NCI-H1930 (cell line): ENCODE measurements around the gene USP6.
"Not testable (repeated sequence)": the region's sequence is repeated elsewhere in the genome, so short reads cannot be mapped to it uniquely, and the experiment has no call there.

ENCODE experiments used
- DNase-seq, 2 experiments: peaks; one replicate each; lab custom pipeline; 2025; lab: John Stamatoyannopoulos, UW

The USP6 gene

DNA sequence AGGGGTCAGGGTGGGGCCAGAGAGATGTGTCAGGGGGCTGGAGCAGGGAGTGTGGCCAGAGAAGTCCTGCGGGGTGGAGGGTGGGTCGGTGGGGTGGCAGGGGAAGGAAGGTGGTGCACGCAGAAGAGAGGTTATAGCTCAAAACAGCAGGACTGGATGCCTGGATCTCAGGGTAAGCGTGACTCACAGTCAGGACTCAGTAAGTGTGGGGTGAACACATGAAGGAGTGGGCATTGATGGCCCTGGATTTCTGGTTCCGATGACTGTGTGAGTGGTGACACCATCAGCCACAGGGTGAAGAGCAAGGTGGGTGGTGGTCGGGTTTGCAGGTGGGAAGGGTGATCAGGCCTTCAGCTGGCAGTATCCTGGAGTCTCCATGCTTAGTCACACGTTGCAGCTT is 6.2 kb downstream of the USP6 start:
- not testable (repeated sequence) for DNase-seq

DNA sequence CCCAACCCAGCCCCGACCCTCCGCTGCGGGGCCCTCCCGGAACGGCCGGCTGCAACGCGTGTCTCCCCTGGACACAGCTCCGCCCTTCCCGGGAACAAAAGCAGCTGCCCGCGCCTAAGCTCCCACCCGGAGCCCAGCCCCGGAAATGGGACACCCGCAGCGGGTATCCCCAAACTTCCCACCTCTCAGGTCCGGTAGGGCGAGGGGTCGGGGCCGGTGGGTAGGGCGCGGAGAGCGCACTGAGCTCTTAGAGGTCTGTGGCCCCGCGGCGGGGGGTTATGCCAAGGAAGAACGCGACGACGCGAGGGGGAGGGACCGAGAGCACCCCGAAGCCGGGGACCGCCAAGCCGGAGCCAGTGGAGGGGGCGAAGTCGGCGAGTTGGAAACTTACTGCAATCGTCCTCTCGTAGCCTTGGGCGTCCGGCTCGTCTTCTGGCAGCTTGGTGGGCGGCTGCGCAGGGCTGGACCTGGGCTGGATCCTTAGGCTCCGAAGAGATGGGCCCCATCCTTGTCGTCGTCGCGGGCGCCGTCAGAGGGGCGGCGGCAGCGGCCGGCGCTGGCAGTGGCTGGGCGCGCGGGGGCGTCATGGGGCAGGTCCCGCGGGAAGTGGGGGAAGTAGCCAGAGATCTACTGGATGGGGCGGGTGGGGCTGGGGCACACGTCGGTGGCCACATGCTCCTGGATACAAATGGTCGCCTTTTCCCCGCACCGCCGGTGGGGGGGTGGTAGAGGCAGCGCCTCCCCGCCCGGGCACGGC is 6.9 kb downstream of the USP6 start:
- DNase-seq, result no peak

DNA sequence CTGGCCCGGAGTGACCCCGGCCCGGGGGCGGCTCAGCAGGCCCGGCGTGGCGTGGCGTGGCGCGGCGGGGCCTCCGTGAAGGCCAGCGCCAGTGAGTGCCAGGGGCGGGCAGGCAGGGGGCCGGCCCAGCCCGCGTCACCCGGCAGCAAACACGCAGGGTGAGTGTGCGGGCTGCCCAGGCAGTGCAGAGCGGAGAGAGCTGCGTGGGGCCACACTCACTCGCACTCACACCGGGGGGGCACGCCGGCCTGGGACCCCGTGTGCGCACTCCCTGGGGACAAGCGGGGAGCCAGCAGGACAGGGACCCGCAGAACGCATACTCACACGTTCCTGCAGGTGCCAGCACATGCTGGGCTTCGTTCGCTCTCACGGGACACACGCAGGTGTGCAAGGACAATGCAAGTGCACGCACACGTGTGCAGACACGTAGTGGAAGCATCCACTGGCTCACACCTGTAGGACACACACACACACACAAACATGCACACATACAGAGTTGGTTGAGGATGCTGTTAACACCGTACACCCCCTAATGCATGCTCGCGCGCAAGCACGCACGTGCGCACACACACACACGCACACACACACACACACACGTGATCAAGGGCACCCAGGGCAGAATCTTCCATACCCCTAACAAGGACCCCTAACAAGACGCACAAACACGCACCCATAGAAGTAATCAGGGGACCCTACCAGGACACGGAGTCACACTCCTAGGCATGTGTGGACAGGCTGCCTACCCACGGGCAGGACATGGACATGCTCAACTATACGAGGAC is 7.7 kb downstream of the USP6 start:
- no peak for DNase-seq

DNA sequence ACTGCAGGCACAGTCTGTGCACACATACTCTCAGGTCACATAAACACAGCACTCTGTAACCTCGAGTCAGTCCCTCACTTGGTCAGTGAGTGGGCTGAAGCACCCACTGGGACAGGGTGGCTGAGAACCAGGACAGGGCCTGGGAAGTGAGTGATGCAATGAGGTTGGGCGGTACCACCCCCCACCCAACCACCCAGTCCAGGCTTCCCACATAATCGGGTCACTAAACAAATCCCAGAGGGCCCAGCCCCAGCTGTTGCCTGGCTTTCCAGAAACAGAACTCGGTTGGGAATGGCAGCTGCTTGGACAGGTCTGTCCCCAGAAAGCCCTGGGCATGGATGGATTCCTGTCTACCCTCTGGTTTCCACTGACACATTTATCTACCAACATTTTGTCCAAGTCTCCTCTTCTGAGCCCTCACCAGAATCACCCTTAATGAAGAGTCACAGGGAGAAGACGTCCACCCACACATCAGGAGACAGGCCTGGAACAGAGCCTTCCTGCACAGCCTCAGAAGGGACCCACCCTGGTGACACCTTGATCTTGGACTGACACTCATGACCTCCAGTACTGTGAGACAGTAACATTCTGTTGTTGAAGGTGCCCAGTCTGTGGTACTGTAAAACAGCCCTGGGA is 8.4 kb downstream of the USP6 start:
- DNase-seq, result not testable (repeated sequence)

DNA sequence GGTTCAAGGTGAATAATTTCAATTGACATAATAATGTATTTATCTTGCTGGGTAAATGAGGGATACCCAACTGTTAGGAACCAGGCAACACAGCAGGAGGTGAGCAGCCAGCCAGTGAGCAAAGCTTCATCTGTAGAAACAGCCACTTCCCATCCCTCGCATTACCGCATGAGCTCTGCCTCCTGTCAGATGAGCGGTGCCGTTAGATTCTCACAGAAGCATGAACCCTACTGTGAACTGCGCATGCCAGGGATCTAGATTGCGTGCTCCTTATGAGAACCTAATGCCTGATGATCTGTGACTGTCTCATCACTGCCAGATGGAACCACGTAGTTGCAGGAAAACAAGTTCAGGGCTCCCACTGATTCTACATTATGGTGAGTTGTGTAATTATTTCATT is 9.1 kb downstream of the USP6 start:
- DNase-seq, result not testable (repeated sequence)

DNA sequence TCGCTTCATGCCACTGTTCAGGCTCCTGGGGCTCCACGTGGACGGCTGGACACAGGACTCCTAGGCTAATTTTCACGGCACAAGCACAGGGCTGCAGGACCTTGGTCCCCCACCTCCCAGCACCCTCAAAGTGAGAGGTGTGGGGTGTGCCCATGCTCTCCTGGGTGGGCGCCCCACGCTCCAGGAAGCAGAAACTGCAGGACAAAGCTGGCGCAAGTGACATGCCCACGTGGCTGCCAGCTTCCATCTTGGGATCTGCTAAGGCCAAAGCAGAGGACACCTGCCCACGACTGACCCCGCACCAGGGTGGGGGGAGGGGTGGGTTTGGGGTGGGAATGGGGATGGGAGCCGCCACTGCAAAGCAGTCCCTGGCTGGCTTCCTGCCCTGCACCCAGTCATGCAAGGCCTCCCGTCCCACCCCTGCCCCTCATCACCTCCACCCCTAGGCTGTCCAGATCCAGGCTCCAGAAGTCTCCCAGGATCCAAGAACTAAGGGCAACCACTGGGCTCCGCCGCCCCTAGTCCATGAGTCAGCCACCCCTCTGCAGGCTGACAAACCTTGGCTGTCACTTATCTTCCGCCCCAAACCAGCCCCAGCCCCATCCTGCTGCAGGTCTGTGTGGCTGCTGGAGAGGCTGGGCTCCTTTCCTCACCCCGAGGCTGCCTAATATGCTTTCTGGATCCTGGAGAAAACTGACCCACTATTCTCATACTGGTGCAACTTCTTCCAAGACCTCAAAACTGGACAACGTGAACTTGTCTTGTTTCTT is 11.1 kb downstream of the USP6 start:
- no peak for DNase-seq

DNA sequence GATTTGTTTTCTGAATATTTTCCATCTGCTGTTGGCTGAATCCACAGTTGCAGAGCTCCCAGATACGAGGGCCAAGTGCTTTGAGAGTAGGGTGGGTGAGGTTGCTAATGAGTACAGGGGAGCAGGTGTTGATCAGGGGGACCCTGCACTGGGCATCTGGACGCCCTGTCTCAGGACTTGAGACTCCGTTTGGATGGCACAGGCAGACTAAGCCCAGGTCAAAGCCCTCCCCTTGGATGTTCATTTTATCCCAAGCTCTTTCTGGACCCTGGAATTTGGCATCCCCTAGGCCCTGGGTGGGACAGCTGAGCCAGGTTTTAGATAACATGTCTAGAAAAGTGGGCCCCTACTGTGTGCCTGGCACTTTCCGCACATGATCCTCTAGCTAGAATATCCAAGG is 12.1 kb downstream of the USP6 start:
- no peak for DNase-seq

DNA sequence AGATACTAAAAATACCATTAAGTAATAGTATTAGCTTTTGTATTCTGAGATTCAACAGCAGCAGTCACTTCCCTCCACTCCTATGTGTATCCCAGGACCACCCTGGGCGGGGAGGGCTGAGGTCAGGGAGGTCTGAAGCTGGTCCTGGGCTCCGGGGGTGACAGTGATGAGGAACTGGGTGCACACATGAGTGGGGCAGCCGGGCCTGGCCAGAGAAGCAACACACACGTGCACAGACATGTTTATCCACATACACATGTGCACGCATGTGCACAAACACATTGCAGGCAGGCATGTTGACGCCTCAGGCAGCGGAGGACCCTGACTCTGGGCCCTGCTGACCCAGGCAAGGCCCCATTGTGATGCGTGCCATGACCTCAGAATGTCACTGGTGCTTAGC is 12.6 kb downstream of the USP6 start:
- not testable (repeated sequence) for DNase-seq

DNA sequence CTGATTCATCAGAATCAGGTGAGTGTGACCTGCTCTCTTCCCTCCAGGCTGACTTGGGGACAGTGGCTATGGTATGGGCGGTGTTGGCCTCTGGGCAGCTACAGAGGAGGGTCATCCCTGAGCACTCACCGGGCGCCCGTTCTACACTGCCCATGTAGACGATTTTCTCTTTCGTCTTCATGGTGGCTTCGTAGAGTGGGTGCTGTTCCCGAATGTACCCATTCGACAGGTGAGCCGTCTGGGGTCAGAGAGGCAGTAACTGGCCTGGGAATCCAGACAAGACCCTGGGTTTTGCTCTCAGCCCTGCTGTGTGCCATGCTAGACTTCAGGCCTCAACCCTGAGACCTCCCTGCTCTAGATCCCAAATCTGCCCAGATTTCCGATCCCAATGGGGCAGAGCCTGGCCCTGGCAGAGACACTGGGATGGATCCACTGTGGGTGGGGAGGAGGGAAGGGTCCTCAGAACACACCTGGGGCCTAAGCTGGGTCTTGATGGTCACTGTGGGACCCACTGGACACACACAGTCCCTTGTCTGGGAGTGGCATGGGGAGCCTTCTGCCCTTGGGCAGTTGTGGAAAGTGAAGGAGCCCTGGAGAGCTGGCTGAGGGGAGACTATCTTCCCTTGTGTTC is 13.2 kb downstream of the USP6 start:
- no peak for DNase-seq

DNA sequence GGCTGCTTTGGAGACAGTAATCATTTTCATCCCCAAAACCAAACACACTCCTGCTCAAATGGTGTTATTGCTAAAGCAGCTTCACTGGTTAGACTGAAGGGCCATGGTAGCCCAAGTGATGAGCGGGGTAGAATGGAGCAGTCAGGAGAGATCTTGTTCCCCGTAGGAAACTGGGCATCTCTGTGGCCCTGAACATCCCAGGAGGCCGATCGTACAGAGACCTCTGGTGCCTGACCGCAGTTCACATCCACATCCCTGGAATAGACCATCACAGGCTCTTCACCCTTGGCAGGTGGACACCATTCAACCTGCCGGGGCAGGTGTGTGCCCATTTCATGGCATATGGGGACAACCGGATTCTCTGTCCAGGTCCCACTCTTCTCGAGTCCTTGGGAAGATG is 13.9 kb downstream of the USP6 start:
- DNase-seq, result not testable (repeated sequence)

DNA sequence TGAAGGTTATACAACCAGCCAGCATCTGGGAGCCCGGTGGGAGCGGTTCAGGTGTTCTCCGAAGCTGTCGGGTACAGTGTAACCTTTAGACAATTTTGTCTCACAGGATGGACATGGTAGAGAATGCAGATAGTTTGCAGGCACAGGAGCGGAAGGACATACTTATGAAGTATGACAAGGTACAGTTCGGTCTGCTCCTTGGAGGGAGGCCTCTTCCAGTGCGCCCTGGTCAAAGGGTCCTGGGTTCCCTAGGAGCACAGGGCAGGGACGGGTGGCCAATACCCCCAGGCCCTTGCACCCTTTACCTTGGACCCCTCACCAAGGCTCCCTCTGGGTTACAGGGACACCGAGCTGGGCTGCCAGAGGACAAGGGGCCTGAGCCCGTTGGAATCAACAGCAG is 14.4 kb downstream of the USP6 start:
- not testable (repeated sequence) for DNase-seq

DNA sequence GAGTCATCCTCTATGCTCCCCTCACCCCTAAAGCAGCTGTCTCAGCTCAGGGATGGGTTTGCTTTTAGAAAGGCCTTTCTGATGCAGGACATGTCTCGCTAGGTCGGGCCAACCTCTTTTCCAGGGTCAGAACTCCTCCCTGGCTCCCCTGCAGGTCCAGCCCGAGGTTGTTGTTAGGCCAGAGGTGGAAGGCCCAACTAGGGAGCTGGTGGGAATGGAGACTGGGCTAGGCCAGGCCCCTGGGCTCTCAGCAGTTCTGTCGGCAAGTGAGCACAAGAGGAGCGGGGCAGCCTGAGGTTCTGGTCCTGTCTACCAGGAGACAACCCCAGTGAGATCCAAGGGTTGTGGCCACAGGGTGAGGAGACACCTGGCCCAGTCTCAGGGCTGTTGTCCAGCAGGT is 14.9 kb downstream of the USP6 start:
- DNase-seq, result not testable (repeated sequence)

DNA sequence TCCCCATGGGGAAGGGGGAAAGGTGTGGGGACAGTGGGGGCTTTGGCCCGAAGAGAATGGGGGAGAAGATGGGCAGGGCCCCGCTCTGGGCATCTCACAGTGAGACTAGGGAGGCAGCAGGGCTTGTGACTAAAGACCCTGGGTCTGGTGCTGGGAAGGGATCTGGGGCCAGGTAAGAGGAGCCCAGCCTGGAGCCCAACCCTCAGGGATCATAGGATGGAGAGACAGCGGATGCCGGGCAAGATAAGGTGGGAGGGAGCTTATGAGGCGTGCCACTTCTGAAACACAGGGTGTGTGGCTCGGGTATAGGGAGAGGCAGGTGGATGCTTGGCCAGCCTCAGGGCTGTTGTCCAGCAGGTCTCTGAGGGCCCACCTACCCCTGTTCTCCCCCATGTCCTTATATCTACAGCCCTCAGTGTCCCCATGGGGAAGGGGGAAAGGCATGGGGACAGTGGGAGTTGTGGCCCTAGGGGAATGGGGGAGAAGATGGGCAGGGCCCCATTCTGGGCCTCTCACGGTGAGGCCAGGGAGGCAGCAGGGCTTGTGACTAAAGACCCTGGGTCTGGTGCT is 15.4 kb downstream of the USP6 start:
- no peak for DNase-seq

DNA sequence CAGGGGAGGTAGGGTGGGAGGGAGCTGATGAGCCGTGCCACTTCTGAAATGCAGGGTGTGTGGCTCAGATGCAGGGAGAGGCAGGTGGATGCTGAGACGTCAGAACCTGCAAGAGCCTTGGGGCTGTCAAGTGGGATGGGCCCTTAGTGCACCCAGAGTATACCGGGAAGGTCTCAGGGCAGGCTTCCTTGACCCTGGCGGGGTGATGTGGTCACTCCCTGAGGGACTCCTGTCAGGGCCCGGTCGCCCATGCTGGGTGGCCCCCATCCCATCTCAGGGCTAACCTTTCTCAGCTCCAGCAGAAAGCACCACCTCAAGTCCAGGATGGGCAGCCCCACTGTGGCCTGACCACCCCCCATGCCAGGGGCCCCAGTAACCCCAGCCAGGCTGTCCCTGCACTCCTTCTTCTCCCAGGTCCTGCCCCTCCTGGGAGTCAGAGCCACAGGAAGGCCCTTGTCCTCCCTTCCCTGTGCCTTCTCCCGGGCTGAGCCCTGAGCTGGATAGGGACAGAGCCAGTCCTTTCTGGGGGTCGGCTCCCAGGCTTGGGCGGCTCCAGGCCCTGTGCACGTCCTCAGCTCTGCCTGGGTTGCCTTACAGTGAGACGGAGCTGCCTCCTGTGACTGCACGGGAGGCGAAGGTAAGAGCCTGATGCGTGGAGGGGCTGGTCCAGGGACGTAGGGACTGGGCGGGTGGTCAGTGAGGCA is 16.1 kb downstream of the USP6 start:
- DNase-seq, result not testable (repeated sequence)

DNA sequence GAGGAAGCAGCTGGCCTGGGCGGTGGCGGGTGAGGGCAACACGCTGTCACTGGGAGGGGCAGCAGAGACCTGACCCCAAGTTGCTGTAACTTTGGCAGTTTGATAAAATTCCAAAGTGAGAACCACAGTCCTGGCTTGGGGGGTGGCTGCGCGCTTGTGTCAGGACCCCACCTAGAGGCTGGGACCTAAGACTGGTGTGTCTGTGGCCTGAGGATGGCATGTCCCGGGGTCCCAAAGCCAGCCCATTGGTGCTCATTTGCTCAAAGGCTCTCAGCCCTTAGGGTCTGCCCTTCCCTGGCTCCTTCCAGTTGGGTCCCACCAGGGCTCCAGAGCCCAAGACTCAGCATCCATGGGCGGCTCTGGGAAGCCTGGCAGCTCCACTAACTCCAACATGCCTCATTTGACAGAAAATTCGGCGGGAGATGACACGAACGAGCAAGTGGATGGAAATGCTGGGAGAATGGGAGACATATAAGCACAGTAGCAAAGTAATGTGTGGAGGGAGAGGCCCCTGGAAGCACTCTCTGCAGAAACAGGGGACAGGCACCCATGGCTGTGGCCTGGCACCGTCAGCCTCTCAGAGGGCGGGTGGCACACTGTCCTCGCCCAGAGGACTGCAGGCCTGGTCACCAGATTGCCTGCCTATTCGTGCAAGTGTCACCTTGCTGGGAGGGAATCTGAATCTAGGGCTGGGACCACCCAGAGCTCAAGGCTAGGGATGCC is 16.8 kb downstream of the USP6 start:
- DNase-seq, result not testable (repeated sequence)

DNA sequence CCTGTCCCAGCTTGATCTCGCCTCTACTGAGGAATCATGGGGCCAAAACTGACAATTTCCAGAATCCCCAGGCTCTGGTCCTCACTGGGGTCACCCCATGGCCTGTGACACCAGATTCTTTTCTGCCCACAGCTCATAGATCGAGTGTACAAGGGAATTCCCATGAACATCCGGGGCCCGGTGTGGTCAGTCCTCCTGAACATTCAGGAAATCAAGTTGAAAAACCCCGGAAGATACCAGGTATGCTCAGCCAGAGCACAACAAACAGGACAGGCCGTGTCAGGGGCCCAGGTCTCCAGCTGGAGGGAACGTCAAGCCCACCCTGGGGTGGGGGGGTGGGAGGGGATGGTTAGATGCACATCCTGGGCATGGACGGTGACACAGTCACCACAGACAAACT is 17.5 kb downstream of the USP6 start:
- DNase-seq, result no peak

DNA sequence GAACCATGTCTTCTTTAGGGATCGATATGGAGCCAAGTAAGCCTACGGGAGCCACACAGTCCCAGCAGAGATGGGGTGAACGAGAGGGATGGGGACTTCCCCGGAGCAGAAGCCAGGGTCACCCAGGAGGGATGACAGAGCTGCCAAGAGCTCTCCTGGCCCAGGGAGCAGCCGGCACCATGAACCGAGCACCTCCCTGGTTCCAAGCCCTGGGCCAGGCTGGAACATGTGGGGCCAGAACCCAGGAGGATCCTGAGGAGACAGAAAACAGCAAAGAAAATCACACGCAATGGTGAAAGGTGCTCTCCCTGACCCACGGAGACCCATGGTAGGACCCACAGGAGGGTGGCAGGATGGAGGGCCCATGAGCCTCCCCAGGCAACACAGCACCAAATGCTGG is 18.1 kb downstream of the USP6 start:
- not testable (repeated sequence) for DNase-seq

DNA sequence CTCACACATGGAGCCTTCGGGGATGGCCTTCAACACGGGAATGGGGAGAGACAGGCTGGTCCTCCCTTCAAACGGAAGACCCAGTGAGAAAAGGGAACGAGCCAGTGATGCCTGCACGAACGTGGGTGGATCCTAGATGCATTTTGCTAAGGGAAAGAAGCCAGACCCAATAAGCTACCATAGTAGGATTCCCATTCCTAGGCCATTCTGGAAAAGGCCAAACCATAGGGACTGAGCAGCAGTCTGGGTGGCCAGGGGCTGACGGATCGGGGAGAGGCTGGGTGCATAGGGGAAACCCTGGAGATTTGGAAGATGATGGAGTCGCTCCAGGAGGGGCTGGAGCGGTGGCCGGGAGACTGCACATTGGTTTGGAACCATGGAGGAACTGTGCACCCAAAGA is 18.7 kb downstream of the USP6 start:
- not testable (repeated sequence) for DNase-seq

DNA sequence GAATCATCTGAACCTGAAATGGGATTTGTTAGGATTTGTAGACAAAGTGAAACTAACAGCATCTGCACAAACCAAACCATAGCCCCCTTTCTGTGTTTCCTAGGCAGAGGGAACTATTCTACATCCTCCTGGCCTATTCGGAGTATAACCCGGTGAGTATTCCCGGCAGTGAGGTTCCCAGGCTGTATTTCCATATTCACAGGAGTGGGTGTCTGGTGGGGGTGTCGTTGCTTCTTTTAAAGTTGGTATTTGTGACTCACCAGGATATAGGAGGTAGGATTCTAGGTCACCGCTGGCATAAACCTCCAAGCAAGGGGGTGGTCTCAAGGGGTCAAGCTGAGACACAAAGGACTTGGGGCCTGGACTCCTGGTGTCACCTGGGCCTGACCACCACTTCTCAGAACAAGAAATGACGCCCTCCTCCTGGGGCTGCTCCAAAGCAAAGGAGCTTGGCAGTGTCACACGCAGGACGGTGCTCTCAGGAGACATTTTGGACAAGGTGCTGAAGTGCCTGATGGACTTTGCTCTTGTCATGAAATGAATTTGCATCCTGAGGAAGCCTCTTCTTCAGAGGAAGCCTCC is 19.4 kb downstream of the USP6 start:
- not testable (repeated sequence) for DNase-seq
